ENCODE measurements around the gene NTHL1. TPM values are rescaled to one million over a fixed set of nuclear protein-coding genes. Genes with fewer than 3 reads are reported as not detected.
"Not testable (repeated sequence)": the region's sequence is repeated elsewhere in the genome, so short reads cannot be mapped to it uniquely, and the experiment has no call there.

NTHL1 gene
- total and polyA plus RNA-seq, 9 donors: 1.9 to 38.1 (median 23.9) TPM

DNA sequence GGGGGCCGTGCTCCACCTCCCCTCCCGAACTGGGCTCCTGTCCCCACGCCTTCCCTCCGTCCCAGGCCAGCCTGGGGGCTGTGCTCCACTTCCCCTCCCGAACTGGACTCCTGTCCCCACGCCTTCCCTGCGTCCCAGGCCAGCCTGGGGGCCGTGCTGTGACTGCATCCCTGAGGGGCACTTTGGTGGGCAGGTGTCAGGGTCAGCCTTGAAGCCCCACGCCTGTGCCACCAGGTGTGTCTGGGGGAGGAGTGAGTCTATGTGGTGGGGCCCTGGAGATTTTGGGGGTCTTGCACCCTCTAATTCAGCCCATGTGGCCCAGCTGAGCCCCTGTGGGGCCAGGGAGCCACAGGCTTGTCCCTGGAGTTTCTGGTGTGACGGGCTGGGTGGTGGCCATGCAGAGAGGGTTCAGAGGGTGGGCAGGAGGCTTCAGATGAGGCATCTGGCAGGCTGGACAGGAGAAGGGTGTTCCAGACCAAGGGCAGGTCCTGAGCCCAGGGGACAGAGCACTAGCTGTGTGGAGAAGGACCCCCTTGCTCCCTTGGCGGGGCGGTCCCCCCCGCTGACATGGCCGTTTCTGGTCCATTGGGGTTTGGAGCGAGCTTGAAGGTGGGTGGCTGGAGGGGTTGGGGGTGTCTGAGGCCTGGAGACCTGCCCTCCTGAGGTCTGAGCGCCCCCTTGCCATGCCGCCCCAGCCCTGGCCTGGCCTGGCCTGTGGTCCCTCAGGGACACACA lies 12.8 kb downstream of the NTHL1 start:
- Histone ChIP-seq H3K9me3 (no peaks in the 10 kb centered on the region), H3K4me1 (ENCODE audit: insufficient read depth) (peaks cover 57% of the 10 kb centered on the region), H3K4me3 (no peak overlapping the region), H3K27ac (peak overlapping the region; percentile 23 to 92), H3K36me3 (no peaks in the 10 kb centered on the region), H3K27me3 (no peaks in the 10 kb centered on the region)
- 83 to 87% (median 84%) methylated on average over 13 to 16 of the region's 17 CpGs for WGBS, 3 donors
- intact Hi-C loops (cut with DNase I): no loop called here
- TF ChIP-seq POLR2A (IDR thresholded peaks at IDR 0.05) (no peak), EP300 (IDR thresholded peaks at IDR 0.05) (no peak)
- TF ChIP-seq, protein P1, sequence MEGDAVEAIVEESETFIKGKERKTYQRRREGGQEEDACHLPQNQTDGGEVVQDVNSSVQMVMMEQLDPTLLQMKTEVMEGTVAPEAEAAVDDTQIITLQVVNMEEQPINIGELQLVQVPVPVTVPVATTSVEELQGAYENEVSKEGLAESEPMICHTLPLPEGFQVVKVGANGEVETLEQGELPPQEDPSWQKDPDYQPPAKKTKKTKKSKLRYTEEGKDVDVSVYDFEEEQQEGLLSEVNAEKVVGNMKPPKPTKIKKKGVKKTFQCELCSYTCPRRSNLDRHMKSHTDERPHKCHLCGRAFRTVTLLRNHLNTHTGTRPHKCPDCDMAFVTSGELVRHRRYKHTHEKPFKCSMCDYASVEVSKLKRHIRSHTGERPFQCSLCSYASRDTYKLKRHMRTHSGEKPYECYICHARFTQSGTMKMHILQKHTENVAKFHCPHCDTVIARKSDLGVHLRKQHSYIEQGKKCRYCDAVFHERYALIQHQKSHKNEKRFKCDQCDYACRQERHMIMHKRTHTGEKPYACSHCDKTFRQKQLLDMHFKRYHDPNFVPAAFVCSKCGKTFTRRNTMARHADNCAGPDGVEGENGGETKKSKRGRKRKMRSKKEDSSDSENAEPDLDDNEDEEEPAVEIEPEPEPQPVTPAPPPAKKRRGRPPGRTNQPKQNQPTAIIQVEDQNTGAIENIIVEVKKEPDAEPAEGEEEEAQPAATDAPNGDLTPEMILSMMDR (IDR thresholded peaks at IDR 0.05): no peak
- peak in 1 of 5 donors; percentile 52 for DNase-seq

DNA sequence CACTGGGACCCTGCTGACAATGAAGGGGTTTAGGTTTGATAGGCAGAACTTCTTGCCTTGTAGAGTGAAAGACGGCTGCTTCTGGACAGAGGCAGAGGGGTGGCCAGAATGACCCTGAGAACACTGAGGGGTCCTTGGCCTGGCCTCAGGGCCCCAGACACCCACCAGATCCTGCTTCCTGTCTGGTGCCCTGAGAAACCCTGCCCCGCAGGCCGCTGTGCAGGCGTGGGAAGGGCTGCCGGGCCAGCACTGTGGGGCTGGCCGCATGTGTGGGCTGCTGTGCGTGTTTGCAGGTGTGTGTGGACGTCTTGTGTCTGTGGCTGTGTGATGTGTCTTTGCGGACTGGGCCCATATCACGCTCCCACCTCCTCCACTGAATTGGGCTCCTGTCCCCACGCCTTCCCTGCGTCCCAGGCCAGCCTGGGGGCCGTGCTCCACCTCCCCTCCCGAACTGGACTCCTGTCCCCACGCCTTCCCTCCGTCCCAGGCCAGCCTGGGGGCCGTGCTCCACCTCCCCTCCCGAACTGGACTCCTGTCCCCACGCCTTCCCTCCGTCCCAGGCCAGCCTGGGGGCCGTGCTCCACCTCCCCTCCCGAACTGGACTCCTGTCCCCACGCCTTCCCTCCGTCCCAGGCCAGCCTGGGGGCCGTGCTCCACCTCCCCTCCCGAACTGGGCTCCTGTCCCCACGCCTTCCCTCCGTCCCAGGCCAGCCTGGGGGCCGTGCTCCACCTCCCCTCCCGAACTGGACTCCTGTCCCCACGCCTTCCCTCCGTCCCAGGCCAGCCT lies 13.5 kb downstream of the NTHL1 start:
- Histone ChIP-seq H3K4me3 (peak overlapping the region; percentile 17), H3K4me1 (ENCODE audit: insufficient read depth) (peaks cover 54% of the 10 kb centered on the region), H3K27ac (peak overlapping the region; percentile 74 to 92)
- H3K36me3 ChIP-seq; H3K27me3 ChIP-seq; DNase-seq; intact Hi-C loops (cut with DNase I); H3K9me3 ChIP-seq: not testable (repeated sequence)
- 37 to 41% (median 40%) methylated on average over 14 to 16 of the region's 32 CpGs for WGBS, 3 donors

DNA sequence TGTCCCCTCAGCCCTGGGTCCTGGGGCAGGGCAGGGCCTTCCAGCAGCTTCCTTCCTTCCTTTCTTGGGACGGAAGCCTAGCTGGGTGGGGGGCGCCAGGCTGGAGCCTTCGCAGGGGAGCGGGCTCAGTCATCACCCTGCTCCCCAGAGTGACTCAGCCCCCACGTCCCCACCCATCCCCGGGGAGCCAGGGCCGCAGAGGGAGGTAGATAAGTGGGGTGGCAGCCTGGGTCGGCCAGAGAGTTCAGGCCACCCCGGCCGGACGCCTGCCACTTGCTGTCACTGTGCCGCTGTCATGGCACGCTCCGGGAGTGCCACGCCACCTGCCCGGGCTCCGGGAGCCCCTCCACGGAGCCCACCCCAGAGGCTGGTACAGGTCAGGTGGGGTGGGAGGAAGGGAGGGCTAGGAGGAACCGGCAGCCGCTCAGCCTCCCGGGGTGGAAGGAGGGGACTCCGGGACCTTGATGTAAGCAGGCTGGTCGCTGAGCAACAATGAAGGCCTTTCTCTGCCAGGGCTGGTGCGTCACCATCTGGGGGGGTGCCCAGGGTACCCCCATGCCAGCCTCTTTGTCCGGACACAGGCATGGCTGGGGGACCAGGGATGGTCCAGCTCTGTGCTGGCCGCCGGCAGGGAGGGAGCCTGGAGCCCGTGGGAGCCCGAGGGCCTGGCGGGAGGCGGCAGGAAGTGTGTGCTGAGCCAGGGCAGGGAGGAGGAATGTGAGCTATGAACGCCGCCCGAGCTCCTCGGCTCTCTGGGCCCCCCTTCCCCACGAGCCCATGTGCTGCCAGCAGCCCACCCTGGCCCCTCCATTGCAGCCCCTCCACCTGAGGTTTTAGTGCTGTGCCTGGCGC lies 14.4 kb downstream of the NTHL1 start:
- Histone ChIP-seq H3K9me3 (no peaks in the 10 kb centered on the region), H3K4me1 (ENCODE audit: insufficient read depth) (peaks cover 50% of the 10 kb centered on the region), H3K36me3 (no peaks in the 10 kb centered on the region), H3K27ac (peak overlapping the region; percentile 74 to 82), H3K27me3 (no peaks in the 10 kb centered on the region), H3K4me3 (peak overlapping the region; percentile 17)
- WGBS, 3 donors: 17 to 21% (median 19%) methylated on average over 30 to 37 of the region's 37 CpGs
- no peak for TF ChIP-seq POLR2A (IDR thresholded peaks at IDR 0.05)
- intact Hi-C loops (cut with DNase I): no loop called here
- peak in 4 of 5 donors; percentile 72 to 82 (median 78) for DNase-seq

DNA sequence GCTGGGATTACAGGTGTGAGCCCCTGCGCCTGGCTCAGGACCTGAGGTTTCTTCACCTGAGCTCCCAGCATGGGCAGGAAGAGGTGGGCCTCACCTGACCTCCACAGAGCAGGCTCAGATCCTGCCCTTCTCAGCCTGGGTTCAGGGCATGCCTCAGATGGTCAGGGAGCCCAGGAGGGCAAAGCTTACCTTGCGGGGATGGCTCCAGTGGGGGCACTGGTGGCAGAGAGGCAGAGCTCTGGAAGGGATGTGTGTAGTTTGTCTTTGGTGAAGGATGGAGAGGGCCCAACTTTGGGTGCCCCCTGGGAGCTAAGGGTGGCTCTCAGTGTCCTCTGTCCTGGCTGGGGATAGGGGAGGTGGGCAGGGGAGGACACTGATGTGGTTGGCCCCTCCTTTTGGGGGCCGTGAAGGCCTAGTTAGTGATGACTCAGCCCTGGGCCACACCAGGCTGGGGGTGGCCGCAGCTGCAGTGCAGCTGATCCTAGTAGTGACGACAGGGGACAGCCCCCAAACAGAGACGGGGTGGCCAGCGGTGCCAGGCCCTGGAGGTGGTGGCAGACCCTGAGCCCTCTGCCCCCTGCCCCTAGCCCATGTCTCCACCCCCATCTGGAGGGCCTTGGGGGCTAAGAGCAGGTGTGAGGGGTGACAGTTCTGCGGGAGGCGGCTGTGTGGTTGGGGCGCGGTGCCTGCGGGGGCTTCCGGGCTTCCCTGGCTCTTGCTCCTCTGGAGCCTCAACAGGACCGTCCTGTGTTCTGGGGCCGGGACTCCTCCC lies 15.2 kb downstream of the NTHL1 start:
- H3K36me3 ChIP-seq: no peaks in the 10 kb centered on the region
- WGBS, 3 donors: 74 to 80% (median 76%) methylated on average over 14 to 15 of the region's 15 CpGs
- no peaks in the 10 kb centered on the region for H3K9me3 ChIP-seq
- intact Hi-C loops (cut with DNase I): no loop called here
- TF ChIP-seq EP300 (IDR thresholded peaks at IDR 0.05) (no peak), POLR2A (IDR thresholded peaks at IDR 0.05) (no peak)
- TF ChIP-seq, protein P1 (IDR thresholded peaks at IDR 0.05): no peak
- no peaks in the 10 kb centered on the region for H3K27me3 ChIP-seq
- DNase-seq: no peak
- peaks cover 49% of the 10 kb centered on the region for H3K4me1 ChIP-seq (ENCODE audit: insufficient read depth)
- H3K4me3 ChIP-seq: peak overlapping the region; percentile 17
- peak overlapping the region; percentile 74 to 82 for H3K27ac ChIP-seq

Data from ovary (tissue), 9 donors.